Kidney (tissue), 14 donors: ENCODE data around the gene MSL3. TPM values are rescaled to one million over a fixed set of nuclear protein-coding genes. Genes with fewer than 3 reads are reported as not detected.

Experiments used
- DNase-seq, 5 donors: peaks; one replicate each; pipeline ENCODE4 v3.0.0-alpha.2; 2013 to 2020
- FAIRE-seq: peaks from 2 replicates; lab custom pipeline; 2012; peaks lifted over from hg19 to GRCh38; lab: Jason Lieb, UNC
- H3K27ac ChIP-seq, 2 donors: one replicate each; pipeline ENCODE4 v1.7.0; 2013; ENCODE audit warnings: low read depth in 2 of 2, low read length in 2 of 2, inconsistent platforms in 1 of 2
- H3K27me3 ChIP-seq: one replicate; pipeline ENCODE4 v1.7.1; 2013; ENCODE audit warnings: low read length, inconsistent platforms; ENCODE audit not compliant: control insufficient read depth, insufficient read depth
- H3K36me3 ChIP-seq, 3 donors: one replicate each; pipeline versions ENCODE4 v1.7.0 to v1.7.1; 2013; ENCODE audit warnings: low read length in 3 of 3, control low read depth in 1 of 3, inconsistent platforms in 1 of 3; ENCODE audit not compliant: insufficient read depth in 3 of 3, control insufficient read depth in 2 of 3
- H3K4me1 ChIP-seq, 3 donors: one replicate each; pipeline versions ENCODE4 v1.7.0 to v1.7.1; 2013; ENCODE audit warnings: low read length in 3 of 3, inconsistent platforms in 1 of 3, low read depth in 1 of 3; ENCODE audit not compliant: control insufficient read depth in 2 of 3, insufficient read depth in 2 of 3
- H3K4me3 ChIP-seq, 3 donors: one replicate each; pipeline versions ENCODE4 v1.7.0 to v1.8.1; 2013; ENCODE audit warnings: low read length in 3 of 3, control low read depth in 1 of 3, inconsistent platforms in 1 of 3
- H3K9ac ChIP-seq, 3 donors: one replicate each; pipeline versions ENCODE4 v1.7.0 to v1.7.1; 2013; ENCODE audit warnings: low read length in 3 of 3, control low read depth in 1 of 3, inconsistent platforms in 1 of 3
- H3K9me3 ChIP-seq, 3 donors: one replicate each; pipeline versions ENCODE4 v1.7.0 to v1.7.1; 2013; ENCODE audit warnings: low read length in 3 of 3, control low read depth in 1 of 3, inconsistent platforms in 1 of 3; ENCODE audit not compliant: control insufficient read depth in 2 of 3, insufficient read depth in 1 of 3
- CTCF ChIP-seq: IDR thresholded peaks from 3 replicates; pipeline ENCODE4 v1.5.1; 2012; ENCODE audit warnings: mild to moderate bottlenecking, moderate library complexity, borderline replicate concordance; ENCODE audit not compliant: insufficient read depth; ENCODE audit errors: extremely low read depth
- intact Hi-C: fragments of 100-400 bp; cut with DNase I; formaldehyde crosslinking; loops from one replicate; pipeline ENCODE4 v1.11.1; 2022
- polyA plus RNA-seq: library from polyadenylated mRNA; stranded (reverse); fragments of 350-450 nt; fragmentation: Illumina TruSeq; extraction: RNeasy Lipid Tissue Mini Kit (QIAGEN cat#74804); gene quantifications from one replicate; pipeline ENCODE4 v1.2.3, GENCODE V29; 2014; ENCODE audit warnings: low read depth, low replicate concordance; ENCODE audit not compliant: insufficient read depth
- total RNA-seq: library from RNA; stranded (reverse); fragmentation: NEBNext Ultra II Directional; extraction: Animal tissue kit (Norgen Biotek cat#: 25700); gene quantifications from one replicate; pipeline ENCODE4 v1.2.1, GENCODE V29; 2021
- donor health status: control.
- donor health status: control.
- donor health status: control.
- donor health status: control.
- donor health status: control.
- donor health status: DM: yes; HTN: yes; CAD: no.
- donor health status: Normal renal cell carcinoma (clear cell type).

MSL3 gene
- total and polyA plus RNA-seq, 2 donors from 2014 or later, result 16.3 to 27.1 TPM

- FAIRE-seq, result no peak
- TF ChIP-seq CTCF, result no peak
- Histone ChIP-seq H3K9me3 (no peaks in the 10 kb centered on the region), H3K4me3 (no peak overlapping the region), H3K27me3 (peaks cover 3% of the 10 kb centered on the region), H3K27ac (no peak overlapping the region), H3K9ac (no peak overlapping the region), H3K36me3 (no peaks in the 10 kb centered on the region), H3K4me1 (no peaks in the 10 kb centered on the region)
- intact Hi-C loops, result no loop called here
- no peak for DNase-seq
Measured at GRCh38 chrX:11792461-11793421, 34.7 kb downstream of the MSL3 start.

- no peaks in the 10 kb centered on the region for H3K4me1 ChIP-seq
- no peak for FAIRE-seq
- no peak for DNase-seq
- no peak overlapping the region for H3K9ac ChIP-seq
- H3K27me3 ChIP-seq, result peaks cover 3% of the 10 kb centered on the region
- intact Hi-C loops, result no loop called here
- TF ChIP-seq CTCF, result no peak
- H3K4me3 ChIP-seq, result no peak overlapping the region
- H3K27ac ChIP-seq, result no peak overlapping the region
- no peaks in the 10 kb centered on the region for H3K9me3 ChIP-seq
- no peaks in the 10 kb centered on the region for H3K36me3 ChIP-seq
Measured at GRCh38 chrX:11793734-11794133, 35.7 kb downstream of the MSL3 start.

DNA sequence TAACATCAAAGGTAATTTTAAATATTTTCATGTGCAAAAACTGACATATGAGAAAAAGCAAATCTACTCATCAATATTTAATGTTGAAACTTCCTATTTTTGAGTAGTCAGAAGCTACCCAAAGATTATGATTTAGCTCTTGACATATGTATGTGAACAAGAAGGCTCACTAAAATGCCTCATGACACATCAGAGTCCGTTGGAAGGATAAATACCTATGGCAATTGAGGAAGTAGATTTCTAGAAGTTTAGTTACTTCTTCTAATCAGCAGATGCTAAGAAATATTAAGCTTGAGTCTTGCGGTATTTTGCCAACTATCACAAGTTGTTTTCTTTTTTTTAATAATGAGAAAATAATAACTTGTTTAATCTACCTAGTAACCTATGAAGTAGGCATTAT lies 55.3 kb downstream of the MSL3 start:
- TF ChIP-seq CTCF, result no peak
- Histone ChIP-seq H3K36me3 (no peaks in the 10 kb centered on the region), H3K27me3 (no peaks in the 10 kb centered on the region), H3K9ac (no peak overlapping the region), H3K4me3 (no peak overlapping the region), H3K4me1 (no peaks in the 10 kb centered on the region), H3K9me3 (no peaks in the 10 kb centered on the region), H3K27ac (no peak overlapping the region)
- FAIRE-seq (no peak), DNase-seq (no peak)
- intact Hi-C loops, result no loop called here

Other genes with a start within 250 kb of the MSL3 start
- 20.4 TPM for gene ARHGAP6, start 92.3 kb upstream of the MSL3 start, total RNA-seq
- gene ARHGAP6, start 92.3 kb upstream of the MSL3 start, polyA plus RNA-seq, result 6.0 TPM